H4 (cell line): Measurements from ENCODE around the gene DVL3. TPM values are rescaled to one million over a fixed set of nuclear protein-coding genes. Genes with fewer than 3 reads are reported as not detected.

Experiments used
- DNase-seq: peaks from one replicate; pipeline ENCODE4 v3.0.0-alpha.2; 2015; ENCODE audit warnings: low spot score
- total RNA-seq: library from RNA; depleted of rRNA; stranded (reverse); fragments of >200 nt; shearing (Covaris generic); gene quantifications from 2 replicates; pipeline ENCODE4 v1.2.3, GENCODE V29; 2014

Gene DVL3
- total RNA-seq, 1 experiment from 2014 or later = 17.6 TPM

GRCh38 chr3:184176377-184177330 is 21.5 kb downstream of the DVL3 start:
- peak; percentile 93 for DNase-seq

GRCh38 chr3:184177331-184177731 is 22.2 kb downstream of the DVL3 start:
- no peak for DNase-seq

- no peak for DNase-seq
Measured at GRCh38 chr3:184177767-184178306, 22.7 kb downstream of the DVL3 start.

- no peak for DNase-seq
Measured at GRCh38 chr3:184178521-184179138, 23.5 kb downstream of the DVL3 start.

- DNase-seq = no peak
Measured at GRCh38 chr3:184180165-184180564, 25.0 kb downstream of the DVL3 start.

GRCh38 chr3:184181596-184181995 is 26.4 kb downstream of the DVL3 start:
- no peak for DNase-seq

- DNase-seq = no peak
Measured at GRCh38 chr3:184183679-184184078, 28.5 kb downstream of the DVL3 start.

GRCh38 chr3:184184546-184185230 is 29.5 kb downstream of the DVL3 start:
- DNase-seq = no peak

GRCh38 chr3:184185461-184186183 is 30.4 kb downstream of the DVL3 start:
- peak; percentile 99 for DNase-seq

- DNase-seq = no peak
Measured at GRCh38 chr3:184186184-184186901, 31.2 kb downstream of the DVL3 start, which contains the start of gene ABCF3. TSS of gene ABCF3 (plus strand) at chr3:184186199. CDS start at chr3:184186208, 9 bp downstream.

GRCh38 chr3:184186902-184187207 is 31.7 kb downstream of the DVL3 start:
- no peak for DNase-seq

GRCh38 chr3:184188080-184188479 is 32.9 kb downstream of the DVL3 start:
- no peak for DNase-seq

- DNase-seq = no peak
Measured at GRCh38 chr3:184189421-184189820, 34.2 kb downstream of the DVL3 start.

- DNase-seq = no peak
Measured at GRCh38 chr3:184192889-184193288, 37.7 kb downstream of the DVL3 start.

- no peak for DNase-seq
Measured at GRCh38 chr3:184193991-184194539, 38.9 kb downstream of the DVL3 start.

- no peak for DNase-seq
Measured at GRCh38 chr3:184196536-184196935, 41.4 kb downstream of the DVL3 start.

GRCh38 chr3:184198509-184198908 is 43.3 kb downstream of the DVL3 start:
- DNase-seq = no peak

GRCh38 chr3:184200825-184201224 is 45.6 kb downstream of the DVL3 start:
- DNase-seq = no peak

GRCh38 chr3:184203526-184203925 is 48.3 kb downstream of the DVL3 start:
- no peak for DNase-seq

GRCh38 chr3:184209146-184209923 is 54.2 kb downstream of the DVL3 start:
- no peak for DNase-seq
